HUES64 (cell line): ENCODE results near the gene GALNT10.

Experiments used
- H3K27ac ChIP-seq: 2 replicates; pipeline ENCODE4 v1.7.0; 2013; ENCODE audit warnings: low read depth, low read length, inconsistent platforms
- H3K27me3 ChIP-seq: 2 replicates; pipeline ENCODE4 v1.6.1; 2013; ENCODE audit warnings: mild to moderate bottlenecking, low read length; ENCODE audit not compliant: insufficient read depth
- H3K36me3 ChIP-seq: 2 replicates; pipeline ENCODE4 v1.6.1; 2013; ENCODE audit warnings: mild to moderate bottlenecking, low read length; ENCODE audit not compliant: insufficient read depth
- H3K4me1 ChIP-seq: 2 replicates; pipeline ENCODE4 v1.6.1; 2013; ENCODE audit warnings: mild to moderate bottlenecking, low read length, moderate library complexity; ENCODE audit not compliant: insufficient read depth
- H3K4me3 ChIP-seq: 2 replicates; pipeline ENCODE4 v1.5.1; 2013; ENCODE audit warnings: mild to moderate bottlenecking, low read length, moderate library complexity
- H3K9ac ChIP-seq: 2 replicates; pipeline ENCODE4 v1.6.1; 2013; ENCODE audit warnings: mild to moderate bottlenecking, low read depth, low read length
- H3K9me3 ChIP-seq: 2 replicates; pipeline ENCODE4 v1.6.1; 2013; ENCODE audit warnings: low read depth, low read length; ENCODE audit not compliant: insufficient read depth
- WGBS: fragments of 150-250, 120-280 bp; methylation state at CpG from one replicate; pipeline ENCODE4 v1.1.7; 2013; ENCODE audit warnings: missing lambda C conversion rate; 5-methylcytosine and 5-hydroxymethylcytosine counted together

GALNT10 gene

DNA sequence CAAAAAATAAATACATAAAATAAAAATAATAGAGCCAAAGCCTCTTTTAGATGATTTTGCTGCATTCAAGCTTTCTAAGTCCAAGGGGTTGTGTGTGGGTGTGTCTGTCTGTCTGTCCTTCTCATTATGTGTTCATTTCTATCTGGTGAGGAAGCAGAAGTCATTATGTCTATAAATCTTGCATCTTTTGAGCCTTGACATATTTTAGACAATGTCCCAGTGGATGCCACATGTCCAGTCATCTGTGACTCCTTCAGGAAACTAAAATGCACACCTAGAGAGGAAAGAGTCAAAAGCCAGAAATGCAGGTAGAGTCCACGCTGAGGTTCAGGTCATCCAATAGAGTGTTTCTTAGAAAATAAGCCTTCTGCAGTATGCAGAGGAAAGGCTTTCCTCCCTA lies 80.9 kb downstream of the GALNT10 start:
- 93% methylated on average over 1 of the region's 1 CpG for WGBS
- H3K36me3 ChIP-seq: no peaks in the 10 kb centered on the region
- peaks cover 12% of the 10 kb centered on the region for H3K4me1 ChIP-seq
- H3K9ac ChIP-seq: no peak overlapping the region
- no peak overlapping the region for H3K27ac ChIP-seq
- no peaks in the 10 kb centered on the region for H3K9me3 ChIP-seq
- H3K27me3 ChIP-seq: no peaks in the 10 kb centered on the region
- H3K4me3 ChIP-seq: no peak overlapping the region

GRCh38 chr5:154271936-154272514 lies 81.5 kb downstream of the GALNT10 start:
- no peaks in the 10 kb centered on the region for H3K9me3 ChIP-seq
- no peak overlapping the region for H3K27ac ChIP-seq
- H3K36me3 ChIP-seq: no peaks in the 10 kb centered on the region
- H3K27me3 ChIP-seq: no peaks in the 10 kb centered on the region
- 91% methylated on average over 6 of the region's 6 CpGs for WGBS
- H3K9ac ChIP-seq: no peak overlapping the region
- H3K4me1 ChIP-seq: peaks cover 10% of the 10 kb centered on the region
- no peak overlapping the region for H3K4me3 ChIP-seq

GRCh38 chr5:154273028-154273617 lies 82.6 kb downstream of the GALNT10 start:
- no peaks in the 10 kb centered on the region for H3K4me1 ChIP-seq
- no peak overlapping the region for H3K9ac ChIP-seq
- 59% methylated on average over 3 of the region's 3 CpGs for WGBS
- no peak overlapping the region for H3K4me3 ChIP-seq
- H3K27me3 ChIP-seq: no peaks in the 10 kb centered on the region
- no peaks in the 10 kb centered on the region for H3K36me3 ChIP-seq
- no peak overlapping the region for H3K27ac ChIP-seq
- no peaks in the 10 kb centered on the region for H3K9me3 ChIP-seq

DNA sequence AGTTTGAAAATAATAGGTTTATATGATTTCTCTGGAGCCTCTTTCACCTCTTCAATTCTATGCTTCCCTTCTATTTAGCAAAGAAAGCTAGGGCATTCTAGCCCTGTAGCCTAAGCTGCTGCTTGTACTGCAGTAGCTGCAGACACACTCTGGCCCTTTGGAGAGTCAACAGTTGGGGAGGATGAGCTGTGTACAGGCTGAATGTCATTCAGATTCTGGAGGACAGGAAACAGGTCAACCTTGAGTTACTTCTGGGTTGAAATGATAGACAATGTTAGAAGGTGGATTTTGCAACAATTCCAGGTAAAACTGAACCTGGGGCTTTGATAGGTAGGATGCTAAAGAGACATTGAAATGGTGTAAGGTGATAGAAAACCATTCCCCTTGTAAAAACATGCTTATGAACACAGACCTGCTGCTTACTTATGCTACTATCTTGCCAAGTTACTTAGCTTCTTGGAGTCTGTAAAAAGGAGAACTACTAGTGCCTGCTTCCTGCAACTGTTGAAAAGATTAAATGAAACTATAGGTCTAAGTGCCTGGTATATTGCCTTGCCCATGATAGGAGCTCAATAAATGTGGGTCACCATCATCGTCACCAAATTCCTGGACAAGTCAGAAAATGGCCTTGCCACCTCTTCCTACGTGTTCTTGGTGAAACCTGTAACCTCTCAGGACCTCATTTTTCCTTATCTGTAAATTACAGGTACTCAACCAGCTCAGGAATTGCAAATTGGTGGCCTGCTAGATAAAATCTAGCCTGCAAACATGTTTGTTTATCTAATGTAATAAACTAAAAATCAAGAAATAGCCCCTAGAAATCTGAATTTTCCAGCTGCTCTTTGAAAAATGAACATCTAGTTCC lies 83.7 kb downstream of the GALNT10 start:
- H3K9ac ChIP-seq: no peak overlapping the region

GRCh38 chr5:154274828-154275185 lies 84.3 kb downstream of the GALNT10 start:
- 58% methylated on average over 4 of the region's 4 CpGs for WGBS
- Histone ChIP-seq H3K4me3 (no peak overlapping the region), H3K27me3 (no peaks in the 10 kb centered on the region), H3K9ac (no peak overlapping the region), H3K4me1 (no peaks in the 10 kb centered on the region), H3K27ac (no peak overlapping the region), H3K9me3 (no peaks in the 10 kb centered on the region), H3K36me3 (no peaks in the 10 kb centered on the region)

More for the DNA sequence above, 83.7 kb downstream of the GALNT10 start:
- H3K4me1 ChIP-seq: no peaks in the 10 kb centered on the region
- H3K27ac ChIP-seq: no peak overlapping the region
- H3K9me3 ChIP-seq: no peaks in the 10 kb centered on the region
- no peak overlapping the region for H3K4me3 ChIP-seq
- WGBS: 96% methylated on average over 2 of the region's 2 CpGs
- no peaks in the 10 kb centered on the region for H3K36me3 ChIP-seq
- H3K27me3 ChIP-seq: no peaks in the 10 kb centered on the region

DNA sequence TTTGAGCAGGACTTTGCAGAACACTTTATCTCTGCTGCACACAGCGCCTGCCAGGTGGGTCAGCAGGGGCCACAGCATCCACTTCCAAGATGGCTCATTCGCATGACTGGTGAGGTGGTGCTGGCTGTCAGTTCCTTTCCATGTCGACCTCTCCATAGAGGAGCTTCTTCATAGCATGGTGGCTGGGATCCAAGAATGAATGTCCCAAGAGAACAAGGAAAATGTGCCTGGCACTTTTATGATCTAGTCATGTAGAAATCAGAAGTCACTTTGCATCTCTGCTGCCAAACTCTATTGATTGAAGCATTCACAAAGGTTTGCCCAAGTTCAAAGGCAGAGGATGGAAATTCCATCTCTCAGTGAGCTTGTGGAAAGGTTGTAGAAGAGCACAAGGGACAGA lies 85.0 kb downstream of the GALNT10 start:
- no peaks in the 10 kb centered on the region for H3K36me3 ChIP-seq
- H3K27me3 ChIP-seq: no peaks in the 10 kb centered on the region
- WGBS: 95% methylated on average over 3 of the region's 3 CpGs
- no peaks in the 10 kb centered on the region for H3K4me1 ChIP-seq
- no peak overlapping the region for H3K4me3 ChIP-seq
- H3K9me3 ChIP-seq: no peaks in the 10 kb centered on the region
- H3K27ac ChIP-seq: no peak overlapping the region
- H3K9ac ChIP-seq: no peak overlapping the region

GRCh38 chr5:154276261-154276972 lies 85.9 kb downstream of the GALNT10 start:
- Histone ChIP-seq H3K36me3 (no peaks in the 10 kb centered on the region), H3K27ac (no peak overlapping the region), H3K9ac (no peak overlapping the region), H3K27me3 (no peaks in the 10 kb centered on the region), H3K4me1 (no peaks in the 10 kb centered on the region), H3K9me3 (no peaks in the 10 kb centered on the region), H3K4me3 (no peak overlapping the region)
- WGBS: 74% methylated on average over 4 of the region's 5 CpGs

- Histone ChIP-seq H3K36me3 (no peaks in the 10 kb centered on the region), H3K27me3 (no peaks in the 10 kb centered on the region), H3K9ac (no peak overlapping the region), H3K27ac (no peak overlapping the region), H3K9me3 (no peaks in the 10 kb centered on the region), H3K4me1 (no peaks in the 10 kb centered on the region), H3K4me3 (no peak overlapping the region)
- WGBS: 86% methylated on average over 1 of the region's 1 CpG
Observed at GRCh38 chr5:154276973-154277331, 86.4 kb downstream of the GALNT10 start.

- no peaks in the 10 kb centered on the region for H3K36me3 ChIP-seq
Observed at GRCh38 chr5:154277499-154277898, 87.0 kb downstream of the GALNT10 start.

GRCh38 chr5:154278186-154278585 lies 87.7 kb downstream of the GALNT10 start:
- Histone ChIP-seq H3K9ac (no peak overlapping the region), H3K9me3 (no peaks in the 10 kb centered on the region), H3K36me3 (no peaks in the 10 kb centered on the region), H3K27ac (no peak overlapping the region), H3K4me1 (no peaks in the 10 kb centered on the region), H3K4me3 (no peak overlapping the region), H3K27me3 (no peaks in the 10 kb centered on the region)

More at GRCh38 chr5:154277499-154277898, 87.0 kb downstream of the GALNT10 start:
- no peaks in the 10 kb centered on the region for H3K4me1 ChIP-seq
- WGBS: 85% methylated on average over 1 of the region's 1 CpG
- H3K9ac ChIP-seq: no peak overlapping the region
- no peaks in the 10 kb centered on the region for H3K27me3 ChIP-seq
- no peaks in the 10 kb centered on the region for H3K9me3 ChIP-seq
- no peak overlapping the region for H3K27ac ChIP-seq
- H3K4me3 ChIP-seq: no peak overlapping the region

- Histone ChIP-seq H3K27me3 (no peaks in the 10 kb centered on the region), H3K9me3 (no peaks in the 10 kb centered on the region), H3K9ac (no peak overlapping the region), H3K4me3 (no peak overlapping the region), H3K4me1 (no peaks in the 10 kb centered on the region), H3K27ac (no peak overlapping the region), H3K36me3 (no peaks in the 10 kb centered on the region)
Observed at GRCh38 chr5:154278908-154279307, 88.4 kb downstream of the GALNT10 start.
